SH-SY5Y (cell line): ENCODE results near the gene LGR5.
A peak's percentile ranks its signal among the peaks of the same experiment; 100 is the strongest.

Experiments used
- GATA2 ChIP-seq: IDR thresholded peaks from 2 replicates; pipeline ENCODE4 v1.6.1; 2011; ENCODE audit warnings: mild to moderate bottlenecking, low read depth, low read length
- GATA3 ChIP-seq: IDR thresholded peaks from 2 replicates; pipeline ENCODE4 v1.6.1; 2011; ENCODE audit warnings: low read depth, mild to moderate bottlenecking, low read length, moderate library complexity

- TF ChIP-seq GATA2 (peak; percentile 44; the same call in 1 of the 2 replicates), GATA3 (peak; percentile 72)
Observed at GRCh38 chr12:71558445-71558844, 118.8 kb downstream of the LGR5 start.
